WTC11 (cell line): Measurements from ENCODE around the gene LSM2. TPM values are rescaled to one million over a fixed set of nuclear protein-coding genes. Genes with fewer than 3 reads are reported as not detected.
"Not testable (repeated sequence)": the region's sequence is repeated elsewhere in the genome, so short reads cannot be mapped to it uniquely, and the experiment has no call there.

Experiments used
- ATAC-seq: fragments of 200-7000 bp; cut with Tn5 transposase; 2 replicates; pipeline ENCODE4 v1.10.0; 2021; ENCODE audit warnings: mild to moderate bottlenecking, moderate library complexity
- CTCF ChIA-PET: fragments of 300-600 bp; sonication (Branson Sonifier 250); formaldehyde crosslinking; loops from one replicate; lab custom pipeline; 2021; ENCODE audit warnings: antibody characterized with exemption; lab: Charles Lee
- POLR2A ChIA-PET: fragments of 350-600 bp; sonication (Branson Sonifier 250); formaldehyde crosslinking; loops from one replicate; lab custom pipeline; 2021; ENCODE audit warnings: antibody characterized with exemption; lab: Charles Lee
- DNase-seq: peaks from one replicate; pipeline ENCODE4 v3.0.0; 2021; ENCODE audit warnings: low spot score
- H3K27ac Mint-ChIP-seq: 2 replicates; pipeline ENCODE4 v1.8.0; 2021; ENCODE audit warnings: mixed read lengths
- H3K27me3 Mint-ChIP-seq: 2 replicates; pipeline ENCODE4 v1.8.0; 2021; ENCODE audit warnings: low read depth, mild to moderate bottlenecking, moderate library complexity, mixed read lengths
- H3K36me3 Mint-ChIP-seq: 2 replicates; pipeline ENCODE4 v1.8.0; 2021; ENCODE audit warnings: mixed read lengths
- H3K4me1 Mint-ChIP-seq: 2 replicates; pipeline ENCODE4 v1.8.0; 2022; ENCODE audit warnings: mixed read lengths
- H3K4me3 Mint-ChIP-seq: 2 replicates; pipeline ENCODE4 v1.8.0; 2021; ENCODE audit warnings: mild to moderate bottlenecking, moderate library complexity, mixed read lengths
- H3K9me3 Mint-ChIP-seq: 2 replicates; pipeline ENCODE4 v1.8.0; 2021; ENCODE audit warnings: mixed read lengths
- CREB1 ChIP-seq: sonication (generic); formaldehyde crosslinking; IDR thresholded peaks from 2 replicates; pipeline ENCODE4 v1.8.0; 2023; ENCODE audit warnings: mild to moderate bottlenecking, missing genetic modification reagents
- EMX1 ChIP-seq: fragments of 250-450 bp; sonication (Bioruptor Pico); IDR thresholded peaks from 2 replicates; pipeline ENCODE4 v1.8.0; 2021; ENCODE audit warnings: mild to moderate bottlenecking
- ETV6 ChIP-seq: sonication (generic); formaldehyde crosslinking; IDR thresholded peaks from 2 replicates; pipeline ENCODE4 v1.8.1; 2022; ENCODE audit warnings: mild to moderate bottlenecking, missing genetic modification reagents
- FOXP1 ChIP-seq: sonication (generic); formaldehyde crosslinking; IDR thresholded peaks from 2 replicates; pipeline ENCODE4 v1.8.0; 2022; ENCODE audit warnings: missing genetic modification reagents, mild to moderate bottlenecking, moderate library complexity, borderline replicate concordance
- IRF1 ChIP-seq: sonication (generic); formaldehyde crosslinking; IDR thresholded peaks from 2 replicates; pipeline ENCODE4 v1.8.0; 2023; ENCODE audit warnings: missing genetic modification reagents
- JAZF1 ChIP-seq: fragments of 250-450 bp; sonication (Bioruptor Pico); IDR thresholded peaks from 2 replicates; pipeline ENCODE4 v1.9.0; 2021; ENCODE audit warnings: moderate library complexity, mild to moderate bottlenecking, inconsistent platforms
- MLX ChIP-seq: sonication (generic); formaldehyde crosslinking; IDR thresholded peaks from 2 replicates; pipeline ENCODE4 v1.8.1; 2023; ENCODE audit warnings: mild to moderate bottlenecking, missing genetic modification reagents, moderate library complexity
- NFYB ChIP-seq: sonication (generic); formaldehyde crosslinking; conservative IDR thresholded peaks from 2 replicates; pipeline ENCODE4 v1.8.0; 2022; ENCODE audit warnings: low read depth, missing genetic modification reagents
- SMAD3 ChIP-seq: sonication (generic); formaldehyde crosslinking; IDR thresholded peaks from 2 replicates; pipeline ENCODE4 v1.8.0; 2022; ENCODE audit warnings: missing genetic modification reagents, mild to moderate bottlenecking, borderline replicate concordance
- TCF7 ChIP-seq: sonication (generic); formaldehyde crosslinking; IDR thresholded peaks from 2 replicates; pipeline ENCODE4 v1.8.0; 2022; ENCODE audit warnings: mild to moderate bottlenecking, low read depth, missing genetic modification reagents, moderate library complexity
- TEAD4 ChIP-seq: sonication (generic); formaldehyde crosslinking; IDR thresholded peaks from 2 replicates; pipeline ENCODE4 v1.8.0; 2022; ENCODE audit warnings: mild to moderate bottlenecking, missing genetic modification reagents
- TP53 ChIP-seq: sonication (generic); formaldehyde crosslinking; IDR thresholded peaks from 2 replicates; pipeline ENCODE4 v1.8.1; 2023; ENCODE audit warnings: mild to moderate bottlenecking, missing genetic modification reagents
- ZNF138 ChIP-seq: sonication (generic); formaldehyde crosslinking; conservative IDR thresholded peaks from 2 replicates; pipeline ENCODE4 v1.8.1; 2022; ENCODE audit warnings: mild to moderate bottlenecking, moderate library complexity, missing genetic modification reagents
- ZNF263 ChIP-seq: sonication (generic); formaldehyde crosslinking; IDR thresholded peaks from 2 replicates; pipeline ENCODE4 v1.8.1; 2022; ENCODE audit warnings: low read depth, mild to moderate bottlenecking, moderate library complexity, missing genetic modification reagents
- total RNA-seq: library from RNA; stranded (reverse); gene quantifications from 3 replicates; pipeline ENCODE4 v1.2.3, GENCODE V29; 2021
- TF ChIP-seq, protein P1 (sequence below): fragments of 250-450 bp; sonication (Bioruptor Pico); IDR thresholded peaks from 2 replicates; pipeline ENCODE4 v1.9.0; 2021; ENCODE audit warnings: moderate library complexity, mild to moderate bottlenecking, inconsistent platforms, borderline replicate concordance
- TF ChIP-seq, protein P2 (sequence below): fragments of 250-450 bp; sonication (Bioruptor Pico); conservative IDR thresholded peaks from 2 replicates; pipeline ENCODE4 v1.9.0; 2021; ENCODE audit warnings: mild to moderate bottlenecking
- TF ChIP-seq, protein P3 (sequence below): fragments of 250-450 bp; sonication (Bioruptor Pico); IDR thresholded peaks from 2 replicates; pipeline ENCODE4 v1.8.0; 2021; ENCODE audit warnings: mild to moderate bottlenecking
- TF ChIP-seq, protein P4 (sequence below): sonication (generic); formaldehyde crosslinking; IDR thresholded peaks from 2 replicates; pipeline ENCODE4 v1.8.0; 2022; ENCODE audit warnings: mild to moderate bottlenecking, missing genetic modification reagents
- TF ChIP-seq, protein P5 (sequence below): sonication (generic); formaldehyde crosslinking; IDR thresholded peaks from 2 replicates; pipeline ENCODE4 v1.8.1; 2022; ENCODE audit warnings: mild to moderate bottlenecking, missing genetic modification reagents, moderate library complexity, borderline replicate concordance
- TF ChIP-seq, protein P6 (sequence below): fragments of 250-450 bp; sonication (Bioruptor Pico); IDR thresholded peaks from 2 replicates; pipeline ENCODE4 v2.1.2; 2022; ENCODE audit warnings: mild to moderate bottlenecking, moderate library complexity

Gene LSM2
- total RNA-seq, 1 experiment from 2014 or later = 104 TPM

DNA sequence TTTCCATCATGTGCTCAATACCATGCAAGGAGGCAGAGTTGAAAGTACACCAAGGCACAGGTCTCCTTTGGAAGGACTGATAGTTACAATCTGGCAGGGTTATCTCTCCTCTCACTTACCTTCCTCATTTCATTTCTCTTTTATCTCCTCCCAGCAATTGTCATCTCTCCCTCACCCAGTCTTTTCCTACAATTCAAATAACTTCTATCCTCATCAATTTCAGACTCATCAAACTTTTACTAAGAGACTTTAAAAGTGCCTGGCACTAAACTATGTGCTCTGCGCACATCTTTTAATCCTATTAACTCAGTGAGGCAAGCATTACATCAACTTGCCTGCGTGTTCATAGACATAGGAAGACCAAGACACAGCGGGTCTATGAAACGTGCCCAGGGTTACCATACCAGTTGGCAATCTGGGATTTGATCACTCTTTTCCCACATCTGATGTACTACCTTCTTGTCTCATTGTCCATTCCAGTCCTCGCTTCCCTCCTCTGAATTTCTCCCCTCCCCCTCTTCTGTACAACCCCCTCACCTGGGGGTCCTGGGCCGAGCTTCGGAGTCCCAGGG lies 12.4 kb downstream of the LSM2 start:
- peak overlapping the region; percentile 99 for H3K4me3 Mint-ChIP-seq
- ChIA-PET POLR2A (interaction anchor here (0.6 to 2.6 kb wide), 4 partner anchors 15 to 91 kb away, joined by 3 to 18 read pairs (median 4); partner anchors contain the start of genes ABHD16A, HSPA1A, HSPA1L and MSH5), CTCF (interaction anchor here (0.9 to 2.5 kb wide), 8 partner anchors 12 to 103 kb away, joined by 3 to 30 read pairs (median 16); partner anchors contain the start of genes EHMT2, HSPA1B, LSM2 and NEU1)
- no peak for DNase-seq
- TF ChIP-seq ETV6 (CRISPR knock-in tag) (no peak), JAZF1 (CRISPR knock-in tag) (no peak), TCF7 (CRISPR knock-in tag) (no peak), ZNF138 (CRISPR knock-in tag) (no peak), CREB1 (no peak), TEAD4 (CRISPR knock-in tag) (no peak), NFYB (no peak), SMAD3 (no peak)
- TF ChIP-seq, protein P1, sequence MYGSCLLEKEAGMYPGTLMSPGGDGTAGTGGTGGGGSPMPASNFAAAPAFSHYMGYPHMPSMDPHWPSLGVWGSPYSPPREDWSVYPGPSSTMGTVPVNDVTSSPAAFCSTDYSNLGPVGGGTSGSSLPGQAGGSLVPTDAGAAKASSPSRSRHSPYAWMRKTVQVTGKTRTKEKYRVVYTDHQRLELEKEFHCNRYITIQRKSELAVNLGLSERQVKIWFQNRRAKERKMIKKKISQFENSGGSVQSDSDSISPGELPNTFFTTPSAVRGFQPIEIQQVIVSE (CRISPR knock-in tag) = no peak
- TF ChIP-seq, protein P2, sequence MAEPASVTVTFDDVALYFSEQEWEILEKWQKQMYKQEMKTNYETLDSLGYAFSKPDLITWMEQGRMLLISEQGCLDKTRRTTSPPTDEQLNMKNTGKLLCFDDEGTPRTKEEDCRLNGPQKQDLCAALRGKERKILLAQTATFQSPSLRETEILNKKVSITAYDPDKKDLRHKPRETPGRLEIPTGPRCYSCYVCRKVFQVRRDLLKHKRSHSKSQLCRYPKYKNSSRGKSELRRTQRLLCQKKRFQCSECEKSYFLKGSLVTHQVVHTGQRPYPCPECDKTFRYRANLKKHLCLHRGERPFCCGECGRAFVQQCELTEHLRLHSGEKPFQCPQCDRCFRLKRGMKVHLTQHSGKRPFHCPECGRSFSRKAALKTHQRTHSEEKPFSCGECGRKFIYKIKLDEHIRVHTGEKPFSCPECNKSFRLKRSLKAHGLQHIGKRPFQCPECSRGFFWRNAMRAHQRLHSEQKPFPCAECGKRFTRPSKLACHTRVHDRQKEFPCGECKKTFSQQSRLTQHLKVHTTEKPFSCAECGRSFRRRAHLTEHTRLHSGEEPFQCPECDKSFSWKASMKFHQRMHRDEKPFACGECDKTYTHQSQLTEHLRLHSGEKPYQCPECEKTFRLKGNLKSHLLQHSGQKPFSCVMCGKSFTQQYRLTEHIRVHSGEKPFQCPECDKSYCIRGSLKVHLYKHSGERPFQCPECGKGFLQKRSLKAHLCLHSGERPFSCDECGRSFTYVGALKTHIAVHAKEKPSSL (CRISPR knock-in tag) = no peak
- peak overlapping the region; percentile 8 for H3K27ac Mint-ChIP-seq
- no peak; the same call in 1 of the 2 replicates for ATAC-seq
- H3K9me3 Mint-ChIP-seq = no peaks in the 10 kb centered on the region
- H3K27me3 Mint-ChIP-seq = no peaks in the 10 kb centered on the region
- peaks cover 9% of the 10 kb centered on the region for H3K4me1 Mint-ChIP-seq
- H3K36me3 Mint-ChIP-seq = peaks cover 29% of the 10 kb centered on the region

DNA sequence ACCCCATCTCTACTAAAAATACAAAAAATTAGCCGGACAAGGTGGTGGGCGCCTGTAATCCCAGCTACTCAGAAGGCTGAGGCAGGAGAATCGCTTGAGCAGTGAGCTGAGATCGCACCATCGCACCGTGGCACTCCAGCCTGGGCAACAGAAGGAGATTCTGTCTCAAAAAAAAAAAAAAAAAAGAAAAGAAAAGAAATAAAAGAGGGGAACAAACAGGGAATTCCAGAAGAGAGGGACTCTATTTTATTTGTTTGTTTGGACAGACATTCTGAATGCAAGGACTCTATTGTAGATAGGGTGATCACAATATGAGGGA lies 12.9 kb downstream of the LSM2 start:
- H3K9me3 Mint-ChIP-seq, H3K27me3 Mint-ChIP-seq, DNase-seq, H3K4me1 Mint-ChIP-seq, ATAC-seq, POLR2A ChIA-PET: not testable (repeated sequence)
- CTCF ChIA-PET = interaction anchor here (0.7 kb wide), 1 partner anchor 130 kb away, joined by 3 read pairs; no protein-coding TSS in a partner anchor
- H3K4me3 Mint-ChIP-seq = peak overlapping the region; percentile 99
- H3K27ac Mint-ChIP-seq = peak overlapping the region; percentile 8; the same call in 1 of the 2 replicates
- peaks cover 34% of the 10 kb centered on the region for H3K36me3 Mint-ChIP-seq

DNA sequence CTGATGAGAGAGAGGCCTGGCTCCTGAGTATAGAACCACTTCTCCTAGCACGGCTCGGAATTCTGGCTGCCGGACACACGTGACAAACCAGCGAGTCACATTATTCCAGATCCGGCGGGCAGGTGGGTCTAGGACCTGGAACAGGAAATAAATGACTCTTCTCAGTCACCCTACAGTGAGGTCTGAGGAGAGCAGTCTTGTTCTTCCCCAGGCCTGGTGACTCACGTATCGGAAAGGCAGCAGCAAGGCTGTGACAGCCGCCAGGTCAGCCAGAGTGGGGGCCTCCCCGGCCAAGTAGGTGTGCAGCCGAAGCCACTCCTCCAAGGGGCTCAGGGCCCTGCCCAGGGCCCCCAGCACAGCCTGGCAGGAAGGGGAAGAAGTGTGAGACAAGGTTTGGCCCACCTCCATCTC lies 14.0 kb downstream of the LSM2 start:
- peaks cover 9% of the 10 kb centered on the region for H3K4me1 Mint-ChIP-seq
- H3K36me3 Mint-ChIP-seq = peaks cover 31% of the 10 kb centered on the region
- DNase-seq (no peak), ATAC-seq (no peak)
- ChIA-PET CTCF (interaction anchor here (2.0 kb wide), 2 partner anchors 23 to 52 kb away, joined by 14 to 23 read pairs; partner anchors contain the start of gene MSH5), POLR2A (no interaction called here)
- H3K9me3 Mint-ChIP-seq = no peaks in the 10 kb centered on the region
- H3K4me3 Mint-ChIP-seq = no peak overlapping the region
- no peaks in the 10 kb centered on the region for H3K27me3 Mint-ChIP-seq
- no peak overlapping the region for H3K27ac Mint-ChIP-seq
- no peak for TF ChIP-seq TP53 (CRISPR knock-in tag)
- no peak for TF ChIP-seq EMX1
- TF ChIP-seq, protein P3, sequence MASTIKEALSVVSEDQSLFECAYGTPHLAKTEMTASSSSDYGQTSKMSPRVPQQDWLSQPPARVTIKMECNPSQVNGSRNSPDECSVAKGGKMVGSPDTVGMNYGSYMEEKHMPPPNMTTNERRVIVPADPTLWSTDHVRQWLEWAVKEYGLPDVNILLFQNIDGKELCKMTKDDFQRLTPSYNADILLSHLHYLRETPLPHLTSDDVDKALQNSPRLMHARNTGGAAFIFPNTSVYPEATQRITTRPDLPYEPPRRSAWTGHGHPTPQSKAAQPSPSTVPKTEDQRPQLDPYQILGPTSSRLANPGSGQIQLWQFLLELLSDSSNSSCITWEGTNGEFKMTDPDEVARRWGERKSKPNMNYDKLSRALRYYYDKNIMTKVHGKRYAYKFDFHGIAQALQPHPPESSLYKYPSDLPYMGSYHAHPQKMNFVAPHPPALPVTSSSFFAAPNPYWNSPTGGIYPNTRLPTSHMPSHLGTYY (CRISPR knock-in tag) = no peak
- TF ChIP-seq, protein P4, sequence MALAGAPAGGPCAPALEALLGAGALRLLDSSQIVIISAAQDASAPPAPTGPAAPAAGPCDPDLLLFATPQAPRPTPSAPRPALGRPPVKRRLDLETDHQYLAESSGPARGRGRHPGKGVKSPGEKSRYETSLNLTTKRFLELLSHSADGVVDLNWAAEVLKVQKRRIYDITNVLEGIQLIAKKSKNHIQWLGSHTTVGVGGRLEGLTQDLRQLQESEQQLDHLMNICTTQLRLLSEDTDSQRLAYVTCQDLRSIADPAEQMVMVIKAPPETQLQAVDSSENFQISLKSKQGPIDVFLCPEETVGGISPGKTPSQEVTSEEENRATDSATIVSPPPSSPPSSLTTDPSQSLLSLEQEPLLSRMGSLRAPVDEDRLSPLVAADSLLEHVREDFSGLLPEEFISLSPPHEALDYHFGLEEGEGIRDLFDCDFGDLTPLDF (CRISPR knock-in tag) = no peak
- TF ChIP-seq CREB1 = no peak
- TF ChIP-seq IRF1 (CRISPR knock-in tag) = no peak
- no peak for TF ChIP-seq ZNF263
- TF ChIP-seq FOXP1 (CRISPR knock-in tag) = no peak
- TF ChIP-seq, protein P5, sequence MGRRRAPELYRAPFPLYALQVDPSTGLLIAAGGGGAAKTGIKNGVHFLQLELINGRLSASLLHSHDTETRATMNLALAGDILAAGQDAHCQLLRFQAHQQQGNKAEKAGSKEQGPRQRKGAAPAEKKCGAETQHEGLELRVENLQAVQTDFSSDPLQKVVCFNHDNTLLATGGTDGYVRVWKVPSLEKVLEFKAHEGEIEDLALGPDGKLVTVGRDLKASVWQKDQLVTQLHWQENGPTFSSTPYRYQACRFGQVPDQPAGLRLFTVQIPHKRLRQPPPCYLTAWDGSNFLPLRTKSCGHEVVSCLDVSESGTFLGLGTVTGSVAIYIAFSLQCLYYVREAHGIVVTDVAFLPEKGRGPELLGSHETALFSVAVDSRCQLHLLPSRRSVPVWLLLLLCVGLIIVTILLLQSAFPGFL = no peak
- no peak for TF ChIP-seq MLX (CRISPR knock-in tag)
- TF ChIP-seq ZNF138 (CRISPR knock-in tag) = no peak
- TF ChIP-seq, protein P6, sequence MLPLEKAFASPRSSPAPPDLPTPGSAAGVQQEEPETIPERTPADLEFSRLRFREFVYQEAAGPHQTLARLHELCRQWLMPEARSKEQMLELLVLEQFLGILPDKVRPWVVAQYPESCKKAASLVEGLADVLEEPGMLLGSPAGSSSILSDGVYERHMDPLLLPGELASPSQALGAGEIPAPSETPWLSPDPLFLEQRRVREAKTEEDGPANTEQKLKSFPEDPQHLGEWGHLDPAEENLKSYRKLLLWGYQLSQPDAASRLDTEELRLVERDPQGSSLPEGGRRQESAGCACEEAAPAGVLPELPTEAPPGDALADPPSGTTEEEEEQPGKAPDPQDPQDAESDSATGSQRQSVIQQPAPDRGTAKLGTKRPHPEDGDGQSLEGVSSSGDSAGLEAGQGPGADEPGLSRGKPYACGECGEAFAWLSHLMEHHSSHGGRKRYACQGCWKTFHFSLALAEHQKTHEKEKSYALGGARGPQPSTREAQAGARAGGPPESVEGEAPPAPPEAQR (CRISPR knock-in tag) = no peak
